OCI-LY1 (cell line): ENCODE measurements around the gene MCAM.

Experiments
- EZH2 ChIP-seq: fragments of 200-600 bp; sonication (generic), shearing (Covaris generic); IDR thresholded peaks from 2 replicates; pipeline ENCODE4 v1.8.0; 2017; ENCODE audit warnings: borderline replicate concordance, mixed run types, mild to moderate bottlenecking, antibody characterized with exemption, low read length, moderate library complexity, mixed read lengths
- TF ChIP-seq, protein P1 (sequence below): fragments of 200-600 bp; sonication (generic), shearing (Covaris generic); IDR thresholded peaks from 2 replicates; pipeline ENCODE4 v1.5.1; 2017; ENCODE audit warnings: mild to moderate bottlenecking, antibody characterized with exemption, low read length, moderate library complexity, mixed read lengths

DNA sequence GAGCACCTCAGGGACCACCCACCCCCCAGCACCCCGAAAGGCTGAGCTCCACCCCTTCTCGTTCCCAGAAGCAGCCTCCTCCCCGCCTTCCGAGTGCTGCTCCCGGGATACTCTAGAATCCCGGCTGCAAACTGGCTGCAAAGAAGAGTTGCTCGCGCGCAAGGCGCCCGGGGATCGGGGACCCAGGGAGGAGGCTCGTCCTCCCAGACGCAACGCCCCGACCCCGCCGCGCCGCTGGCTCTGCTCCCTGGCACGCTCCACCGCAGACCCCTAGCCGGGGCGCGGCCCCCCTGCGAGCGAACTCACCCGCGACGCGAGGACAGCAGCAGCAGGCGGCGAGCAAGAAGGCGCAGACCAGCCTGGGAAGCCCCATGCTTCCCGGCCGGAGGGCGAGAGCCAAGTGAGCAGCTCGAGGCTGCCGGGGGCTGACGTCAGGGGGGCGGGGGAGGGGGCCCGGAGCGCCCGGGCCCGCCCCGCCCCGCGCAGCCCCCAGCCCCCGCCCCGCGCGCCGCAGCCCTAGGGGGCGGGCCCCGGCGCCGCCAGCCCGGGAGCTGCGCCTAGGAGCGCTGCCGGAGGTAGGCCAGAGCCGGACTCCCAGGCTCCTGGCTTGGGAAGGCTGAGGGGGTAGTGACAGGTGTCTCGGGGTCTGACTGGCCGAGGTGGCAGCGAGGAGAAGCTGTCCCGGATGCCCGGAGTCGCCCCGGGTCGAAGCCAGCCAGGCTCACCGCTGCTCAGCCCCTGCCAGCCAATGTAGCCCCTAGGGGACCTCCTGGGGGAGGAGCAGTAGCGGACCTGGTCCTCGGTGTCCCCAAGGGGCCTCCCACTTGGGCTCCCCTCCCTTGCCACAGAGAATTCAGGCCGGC is at the start of gene MCAM:
- TF ChIP-seq, protein P1, sequence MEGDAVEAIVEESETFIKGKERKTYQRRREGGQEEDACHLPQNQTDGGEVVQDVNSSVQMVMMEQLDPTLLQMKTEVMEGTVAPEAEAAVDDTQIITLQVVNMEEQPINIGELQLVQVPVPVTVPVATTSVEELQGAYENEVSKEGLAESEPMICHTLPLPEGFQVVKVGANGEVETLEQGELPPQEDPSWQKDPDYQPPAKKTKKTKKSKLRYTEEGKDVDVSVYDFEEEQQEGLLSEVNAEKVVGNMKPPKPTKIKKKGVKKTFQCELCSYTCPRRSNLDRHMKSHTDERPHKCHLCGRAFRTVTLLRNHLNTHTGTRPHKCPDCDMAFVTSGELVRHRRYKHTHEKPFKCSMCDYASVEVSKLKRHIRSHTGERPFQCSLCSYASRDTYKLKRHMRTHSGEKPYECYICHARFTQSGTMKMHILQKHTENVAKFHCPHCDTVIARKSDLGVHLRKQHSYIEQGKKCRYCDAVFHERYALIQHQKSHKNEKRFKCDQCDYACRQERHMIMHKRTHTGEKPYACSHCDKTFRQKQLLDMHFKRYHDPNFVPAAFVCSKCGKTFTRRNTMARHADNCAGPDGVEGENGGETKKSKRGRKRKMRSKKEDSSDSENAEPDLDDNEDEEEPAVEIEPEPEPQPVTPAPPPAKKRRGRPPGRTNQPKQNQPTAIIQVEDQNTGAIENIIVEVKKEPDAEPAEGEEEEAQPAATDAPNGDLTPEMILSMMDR: no peak
- TF ChIP-seq EZH2: no peak
